Coronary artery (tissue), 2 donors: ENCODE results near the gene CERS6.

Source experiments
- DNase-seq: peaks from one replicate; pipeline ENCODE4 v3.0.0-alpha.2; 2017; ENCODE audit warnings: low spot score
- H3K27ac ChIP-seq, 2 donors: fragments of 200-600 bp; sonication (generic); one replicate each; pipeline ENCODE4 v1.5.1; 2016 to 2019
- H3K4me3 ChIP-seq: fragments of 200-600 bp; sonication (generic); 2 replicates; pipeline ENCODE4 v1.5.1; 2016; ENCODE audit warnings: mild to moderate bottlenecking, moderate library complexity
- CTCF ChIP-seq: fragments of 200-600 bp; sonication (generic); IDR thresholded peaks from one replicate; pipeline ENCODE4 v1.5.1; 2019; ENCODE audit warnings: antibody characterized with exemption

Gene CERS6

GRCh38 chr2:168427451-168427850, 28.6 kb upstream of the CERS6 start:
- no peak for DNase-seq
- no peak for TF ChIP-seq CTCF
- H3K4me3 ChIP-seq, result no peak overlapping the region
- H3K27ac ChIP-seq, result no peak overlapping the region

- H3K27ac ChIP-seq, result no peak overlapping the region
- H3K4me3 ChIP-seq, result no peak overlapping the region
- TF ChIP-seq CTCF, result no peak
- no peak for DNase-seq
Observed at GRCh38 chr2:168428431-168428830, 27.6 kb upstream of the CERS6 start.

GRCh38 chr2:168429988-168430387, 26.1 kb upstream of the CERS6 start:
- TF ChIP-seq CTCF, result no peak
- DNase-seq, result no peak
- H3K4me3 ChIP-seq, result no peak overlapping the region
- H3K27ac ChIP-seq, result no peak overlapping the region

- no peak overlapping the region for H3K27ac ChIP-seq
- TF ChIP-seq CTCF, result no peak
- no peak overlapping the region for H3K4me3 ChIP-seq
- no peak for DNase-seq
Observed at GRCh38 chr2:168430431-168430830, 25.6 kb upstream of the CERS6 start.

- no peak overlapping the region for H3K4me3 ChIP-seq
- no peak overlapping the region for H3K27ac ChIP-seq
- DNase-seq, result no peak
- no peak for TF ChIP-seq CTCF
Observed at GRCh38 chr2:168431301-168432024, 24.6 kb upstream of the CERS6 start.

GRCh38 chr2:168432100-168432499, 24.0 kb upstream of the CERS6 start:
- Histone ChIP-seq H3K4me3 (no peak overlapping the region), H3K27ac (no peak overlapping the region)
- DNase-seq, result no peak
- no peak for TF ChIP-seq CTCF

- Histone ChIP-seq H3K4me3 (no peak overlapping the region), H3K27ac (no peak overlapping the region)
- DNase-seq, result no peak
- TF ChIP-seq CTCF, result no peak
Observed at GRCh38 chr2:168432565-168433186, 23.4 kb upstream of the CERS6 start.
